ENCODE measurements around the gene IRX6.

IRX6 gene

DNA sequence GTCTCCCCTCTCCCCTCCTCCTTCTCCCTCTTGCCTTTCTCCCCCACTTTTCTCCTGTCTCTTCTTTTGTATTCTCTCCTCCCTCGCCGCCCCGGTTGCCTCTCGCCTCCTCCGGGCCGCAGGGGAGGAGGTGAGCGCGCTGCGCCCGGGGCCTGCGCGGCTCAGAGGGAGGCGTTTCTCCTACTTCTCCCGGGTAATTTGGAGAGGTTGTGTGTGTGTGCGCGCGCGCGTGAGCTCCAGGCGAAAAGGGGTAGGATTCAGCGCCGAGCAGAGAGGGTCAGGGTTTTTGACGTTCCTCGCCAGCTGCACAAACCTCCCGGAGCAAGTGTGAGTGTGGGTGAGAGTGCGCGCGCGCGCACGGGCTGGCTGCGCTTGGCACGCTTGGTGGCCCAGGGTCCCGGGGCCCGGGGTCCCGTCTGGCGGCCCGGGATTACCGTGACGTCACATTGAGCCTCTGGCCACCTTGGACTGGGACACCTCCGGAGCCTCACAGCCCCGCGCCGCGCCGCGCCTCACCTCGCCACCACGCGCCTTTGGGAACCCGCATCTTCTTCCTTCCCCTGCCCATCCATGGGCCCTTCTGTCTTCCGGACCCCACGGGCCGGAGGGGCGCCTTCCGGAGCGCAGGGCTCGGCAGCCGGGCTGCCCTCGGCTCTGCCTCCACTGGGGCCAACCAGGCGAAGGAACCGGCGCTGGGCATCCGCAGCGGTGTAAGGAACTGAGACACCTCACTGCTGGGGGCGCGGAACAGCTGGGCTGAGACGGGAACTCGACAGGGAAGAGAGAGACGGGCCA is 479 bp downstream of the IRX6 start:
- DNase-seq, result no peak

DNA sequence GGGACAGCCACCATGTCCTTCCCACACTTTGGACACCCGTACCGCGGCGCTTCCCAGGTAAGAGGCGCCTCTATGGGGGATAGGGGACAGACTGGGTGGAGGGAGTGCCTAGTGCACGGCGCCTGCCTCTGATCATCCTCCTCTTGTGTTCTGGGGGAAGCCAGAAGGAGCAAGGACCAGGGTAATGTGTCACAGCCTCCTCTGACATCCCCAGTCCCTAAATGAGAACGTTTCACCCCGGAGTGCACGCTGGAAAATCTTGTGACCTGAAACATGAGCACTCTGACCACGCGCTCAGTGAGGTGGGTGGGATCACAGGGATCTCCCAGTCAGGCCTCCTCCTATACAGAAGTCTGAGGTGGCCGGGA is 1.1 kb downstream of the IRX6 start:
- DNase-seq, result no peak

DNA sequence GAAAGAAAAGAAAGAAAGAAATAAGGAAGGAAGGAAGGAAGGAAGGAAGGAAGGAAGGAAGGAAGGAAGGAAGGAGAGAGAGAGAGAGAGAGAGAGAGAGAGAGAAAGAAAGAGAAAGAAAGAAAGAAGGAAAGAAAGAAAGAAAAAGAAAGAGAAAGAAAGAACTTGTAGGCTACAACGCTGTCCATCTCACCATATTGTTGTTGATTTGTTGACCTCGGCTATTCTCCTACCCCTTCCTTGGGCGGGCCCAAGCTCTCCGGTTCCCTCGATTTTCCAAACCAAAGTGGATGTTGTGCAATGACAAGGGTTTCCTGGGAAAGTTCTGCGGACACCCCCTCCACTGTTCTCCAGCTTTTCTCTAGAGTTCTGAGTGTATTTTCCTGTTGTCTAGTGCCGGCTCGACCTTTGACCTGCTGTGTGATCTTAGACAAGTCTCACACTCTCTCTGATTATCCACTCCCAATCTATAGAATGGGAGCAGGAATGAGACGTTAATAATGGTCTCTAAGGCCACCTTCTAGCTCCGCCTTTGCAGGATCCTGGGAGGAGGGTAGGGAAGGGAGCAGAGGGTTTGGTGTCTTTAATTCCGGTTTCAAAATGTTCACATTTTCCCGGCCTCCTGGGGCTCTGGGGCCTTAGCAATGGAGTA is 1.6 kb downstream of the IRX6 start:
- no peak for DNase-seq

DNA sequence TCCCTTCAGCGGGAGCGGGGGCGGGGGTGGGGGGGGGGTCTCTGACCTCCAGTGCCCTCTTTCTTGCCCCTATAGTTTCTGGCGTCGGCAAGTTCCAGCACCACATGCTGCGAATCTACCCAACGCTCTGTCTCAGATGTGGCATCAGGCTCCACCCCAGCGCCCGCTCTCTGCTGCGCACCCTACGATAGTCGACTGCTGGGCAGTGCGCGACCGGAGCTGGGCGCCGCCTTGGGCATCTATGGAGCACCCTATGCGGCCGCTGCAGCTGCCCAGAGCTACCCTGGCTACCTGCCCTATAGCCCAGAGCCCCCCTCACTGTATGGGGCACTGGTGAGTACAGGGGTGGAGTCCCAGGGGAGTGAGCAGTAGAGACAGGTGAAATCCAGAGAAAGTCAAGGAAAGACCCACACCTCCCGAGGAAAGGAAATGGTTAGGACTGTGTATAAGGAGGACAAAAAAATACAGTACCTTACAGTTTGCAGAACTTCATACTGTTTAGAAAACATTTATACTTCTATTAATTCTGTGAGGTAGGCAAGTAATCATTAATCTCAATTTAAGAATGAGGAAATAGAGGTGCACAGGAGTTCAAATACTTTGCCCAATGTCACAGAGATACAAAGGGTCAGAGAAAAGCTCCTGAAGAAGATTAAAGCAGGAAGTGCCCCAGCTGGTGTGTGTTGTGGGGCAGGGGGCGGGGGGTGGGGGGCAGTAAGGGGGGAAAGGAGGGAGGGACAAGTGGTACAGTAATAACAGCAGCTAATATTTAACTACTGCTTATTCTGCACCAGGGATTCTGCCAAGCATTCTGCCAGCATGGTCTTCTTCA is 2.5 kb downstream of the IRX6 start:
- no peak for DNase-seq

DNA sequence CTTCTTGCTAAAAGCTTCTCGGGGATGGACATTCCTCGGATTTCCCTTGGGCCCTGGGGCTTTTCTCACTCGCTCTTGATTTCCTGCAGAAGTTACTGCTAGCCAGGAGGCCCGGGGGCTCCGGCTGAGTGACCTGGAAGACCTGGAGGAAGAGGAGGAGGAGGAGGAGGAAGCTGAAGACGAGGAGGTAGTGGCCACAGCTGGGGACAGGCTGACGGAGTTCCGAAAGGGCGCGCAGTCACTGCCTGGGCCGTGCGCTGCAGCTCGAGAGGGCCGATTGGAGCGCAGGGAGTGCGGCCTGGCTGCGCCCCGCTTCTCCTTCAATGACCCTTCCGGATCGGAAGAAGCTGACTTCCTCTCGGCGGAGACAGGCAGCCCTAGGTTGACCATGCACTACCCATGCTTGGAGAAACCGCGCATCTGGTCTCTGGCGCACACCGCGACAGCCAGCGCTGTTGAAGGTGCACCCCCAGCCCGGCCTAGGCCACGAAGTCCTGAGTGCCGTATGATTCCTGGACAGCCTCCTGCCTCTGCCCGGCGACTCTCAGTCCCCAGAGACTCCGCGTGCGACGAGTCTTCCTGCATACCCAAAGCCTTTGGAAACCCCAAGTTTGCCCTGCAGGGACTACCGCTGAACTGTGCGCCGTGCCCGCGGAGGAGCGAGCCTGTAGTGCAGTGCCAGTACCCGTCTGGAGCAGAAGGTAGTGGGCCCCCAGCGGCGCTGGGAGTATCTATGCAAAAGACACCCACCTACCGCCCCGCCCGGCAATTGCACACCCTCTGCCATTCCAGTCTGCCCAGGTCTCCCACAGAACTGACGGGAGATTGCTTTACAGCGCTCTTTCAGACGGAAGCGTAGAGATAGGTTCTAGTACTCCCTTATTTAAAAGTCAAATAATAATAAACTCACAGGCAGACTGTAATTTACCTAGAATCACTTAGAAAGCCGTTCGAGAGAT is 4.9 kb downstream of the IRX6 start:
- DNase-seq, result no peak

DNA sequence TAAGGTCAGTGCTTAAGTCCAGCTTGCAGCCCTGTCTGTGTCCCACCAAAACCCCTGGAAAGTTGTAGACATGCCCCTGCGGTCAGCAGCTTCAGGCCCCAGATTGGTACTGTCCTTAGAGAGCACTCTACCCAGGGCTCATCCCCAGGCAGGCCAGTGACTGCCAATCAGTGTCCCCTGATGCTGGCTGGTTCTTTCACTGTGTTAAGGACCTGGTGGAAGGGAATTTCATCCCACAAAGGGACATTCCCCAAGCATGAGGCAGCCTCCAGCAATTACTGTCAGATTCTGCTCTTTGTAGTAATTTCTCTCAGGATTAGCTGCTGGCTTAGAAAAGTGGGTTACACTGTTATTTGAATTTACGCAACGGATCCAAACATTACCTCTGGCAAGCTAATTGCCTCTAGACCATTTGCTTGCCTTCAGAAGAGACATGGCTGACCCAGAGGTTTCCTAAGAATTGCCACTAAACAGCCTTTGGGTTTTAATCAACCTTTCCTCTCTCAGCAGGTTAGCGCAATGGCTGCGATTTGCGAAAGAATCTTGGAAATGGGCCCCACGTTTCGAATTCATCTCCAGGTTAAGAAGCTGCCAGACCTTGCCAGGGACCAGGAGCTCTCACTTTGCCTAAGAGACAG is 5.9 kb downstream of the IRX6 start:
- no peak for DNase-seq

DNA sequence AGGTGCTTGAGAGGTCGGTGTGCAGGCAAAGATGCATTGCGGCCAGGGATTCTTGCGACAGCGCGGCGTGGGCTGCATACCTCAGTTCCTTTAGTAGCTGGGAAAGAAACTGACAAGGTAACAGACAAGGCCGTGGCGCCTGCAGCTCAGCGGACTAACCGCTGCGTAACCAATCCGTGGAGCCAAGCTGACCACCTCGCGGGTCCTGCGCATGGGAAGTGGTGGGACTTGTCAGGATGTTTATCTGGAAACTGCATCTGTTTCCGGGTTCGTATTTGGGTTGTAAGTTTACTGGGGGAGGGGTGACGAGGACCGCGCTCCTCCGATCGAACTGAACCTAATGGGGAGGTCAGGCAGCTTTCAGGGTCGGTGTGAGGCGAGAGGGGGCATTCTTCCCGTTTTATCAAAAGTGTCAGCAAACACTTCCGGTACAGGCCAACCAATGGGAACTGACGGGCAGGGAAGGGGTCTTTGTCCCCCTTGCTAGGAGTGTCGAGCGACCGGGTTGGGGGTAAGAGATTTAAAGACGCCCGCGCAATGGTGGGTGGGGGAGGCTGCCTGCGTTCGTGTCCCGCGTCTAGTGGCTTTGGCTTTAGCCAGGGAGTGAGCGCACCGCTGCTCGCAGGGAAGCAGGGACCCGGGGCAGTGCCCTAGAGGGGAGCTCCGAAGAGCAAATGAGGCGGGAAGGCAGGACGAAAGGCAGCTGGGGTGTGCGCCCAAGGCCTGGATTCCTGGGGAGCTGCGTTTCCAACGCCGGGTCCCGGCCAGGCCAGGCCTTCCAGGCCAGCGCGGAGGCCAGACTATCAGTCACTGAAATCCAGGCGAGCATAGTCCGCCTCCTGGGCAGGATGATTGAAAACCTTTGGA is 7.0 kb downstream of the IRX6 start:
- DNase-seq, result no peak

DNA sequence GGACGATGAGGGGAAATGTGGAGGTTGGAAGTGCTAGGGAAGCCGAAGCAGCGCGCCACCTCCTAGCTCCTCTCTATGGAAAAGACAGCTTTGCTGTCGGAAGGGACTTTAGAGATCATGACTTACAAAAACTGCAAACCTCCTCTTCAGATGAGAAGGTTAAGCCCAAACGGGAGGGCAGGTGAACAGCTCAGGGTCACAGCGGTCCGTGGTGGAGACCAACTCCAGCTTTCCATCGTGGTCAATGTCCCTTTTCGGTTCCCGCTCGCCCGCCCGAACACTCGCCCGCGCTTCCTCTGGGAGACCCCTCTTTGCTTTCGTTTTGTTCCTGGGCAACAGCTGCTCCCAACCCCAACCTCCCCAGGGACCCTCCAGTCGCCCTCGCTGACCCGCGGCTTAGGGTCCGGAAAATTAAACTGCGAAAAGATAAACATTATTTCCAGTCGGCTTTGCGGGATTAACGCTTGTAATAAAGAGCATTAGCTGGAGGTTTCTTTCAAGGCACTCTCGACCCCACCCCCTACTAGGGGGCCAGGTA is 7.7 kb downstream of the IRX6 start:
- no peak for DNase-seq

DNA sequence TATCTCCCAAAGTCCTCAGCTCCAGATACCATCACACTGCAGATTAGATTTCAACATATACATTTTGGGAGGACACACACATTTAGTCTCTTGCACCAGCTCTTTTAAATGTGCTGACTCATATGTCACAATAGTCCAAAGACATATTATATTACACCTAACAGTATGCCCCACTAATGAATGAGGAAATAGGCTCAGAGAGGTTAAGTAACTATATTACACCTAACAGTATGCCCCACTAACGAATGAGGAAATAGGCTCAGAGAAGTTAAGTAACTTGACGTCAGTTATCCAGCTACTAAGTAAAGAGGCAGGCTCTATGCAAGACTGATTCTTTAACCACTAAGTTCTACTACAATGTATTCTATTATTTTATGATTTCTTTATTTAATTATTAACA is 9.7 kb downstream of the IRX6 start:
- DNase-seq, result no peak

DNA sequence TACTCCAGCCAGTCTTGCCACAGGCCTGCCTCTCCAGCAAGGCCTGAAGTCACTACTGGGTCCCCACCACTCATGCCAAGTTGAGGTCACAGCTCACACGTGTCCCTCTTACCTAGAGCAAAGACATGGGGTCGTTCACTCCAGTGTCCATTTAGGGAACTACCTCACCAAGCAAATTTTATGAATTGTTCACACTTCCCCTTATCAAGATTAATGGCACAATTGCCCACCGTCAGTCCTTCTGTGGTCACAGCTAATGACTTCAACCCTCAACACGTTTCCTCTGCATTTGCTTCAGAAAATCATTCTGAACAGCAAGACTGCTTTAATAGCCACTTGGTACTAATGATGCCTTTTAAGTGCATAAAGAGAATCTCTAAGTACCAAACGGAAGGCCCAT is 14.6 kb downstream of the IRX6 start:
- no peak for DNase-seq

DNA sequence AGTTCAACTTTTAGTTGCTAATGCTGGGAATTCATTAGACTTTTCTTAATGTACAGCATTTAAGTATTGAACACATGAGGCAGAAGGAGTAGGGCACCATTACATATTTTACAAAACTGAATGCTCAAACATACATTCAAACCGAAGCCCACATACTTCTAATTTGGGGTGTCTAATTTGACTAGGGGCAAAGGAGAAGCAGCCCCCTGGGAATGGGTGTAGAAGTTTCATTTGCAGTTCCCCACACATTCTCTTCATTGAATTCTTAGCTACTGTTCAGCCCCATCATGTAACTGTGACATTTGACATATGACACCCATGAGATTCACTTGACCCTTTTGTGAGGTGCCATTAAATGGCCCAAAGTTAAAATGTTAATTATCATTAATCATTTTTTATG is 16.4 kb downstream of the IRX6 start:
- no peak for DNase-seq

DNA sequence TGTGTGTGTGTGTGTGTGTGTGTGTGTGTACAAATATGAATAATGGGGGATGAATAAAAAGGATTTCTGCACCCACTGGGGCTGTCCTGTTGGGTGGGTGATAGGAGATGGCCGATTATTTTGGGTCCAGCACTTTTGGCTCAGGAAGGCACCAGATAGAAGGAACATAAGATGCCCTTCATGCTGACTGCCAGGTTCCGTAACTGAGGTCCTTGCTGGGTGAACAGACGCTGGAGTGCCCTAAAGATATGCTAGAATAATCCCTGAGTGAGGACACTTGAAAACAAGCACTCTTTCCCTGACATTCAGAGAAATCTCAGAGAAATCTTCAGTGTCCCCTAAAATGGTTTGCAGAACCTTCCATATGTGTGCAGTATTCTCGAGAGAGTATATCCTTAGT is 17.7 kb downstream of the IRX6 start:
- no peak for DNase-seq

DNA sequence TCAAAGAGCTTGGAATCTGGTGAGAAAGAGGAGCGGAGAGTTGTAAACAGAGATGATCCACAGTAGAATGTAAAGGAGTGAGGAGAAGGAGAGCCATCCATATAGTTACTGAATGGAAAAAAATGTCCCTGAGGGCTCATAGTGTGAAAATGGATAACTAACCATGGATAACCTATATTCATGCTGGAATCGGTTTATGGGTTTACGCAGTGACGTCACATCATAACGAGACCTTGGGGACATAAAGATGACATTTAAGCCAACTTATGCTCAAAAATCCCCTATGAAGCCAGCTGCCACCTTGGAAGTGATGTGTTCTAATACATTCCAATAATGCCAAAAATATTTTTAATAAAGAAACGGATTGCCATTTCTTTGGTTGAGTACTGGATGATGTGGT is 22.5 kb downstream of the IRX6 start:
- DNase-seq, result no peak

DNA sequence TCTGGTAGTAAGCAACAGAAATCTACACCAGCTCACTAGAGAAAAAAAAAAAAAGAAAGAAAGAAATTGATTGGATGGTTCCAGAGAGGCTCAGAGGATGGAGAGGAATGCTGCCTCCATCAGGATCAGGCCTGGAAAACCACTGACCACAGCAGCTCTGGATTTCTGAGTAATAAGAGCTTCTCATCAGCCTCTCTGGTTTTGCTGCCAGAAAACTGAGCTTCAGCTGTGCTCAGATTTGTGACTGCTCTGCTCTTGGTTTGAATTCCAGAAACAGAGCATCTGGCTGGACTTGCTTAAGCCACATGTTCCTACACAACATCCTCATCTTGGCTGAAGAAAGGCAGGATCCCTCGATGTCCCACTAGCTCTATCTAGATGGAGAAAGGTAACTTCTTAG is 25.9 kb downstream of the IRX6 start:
- DNase-seq, result no peak

DNA sequence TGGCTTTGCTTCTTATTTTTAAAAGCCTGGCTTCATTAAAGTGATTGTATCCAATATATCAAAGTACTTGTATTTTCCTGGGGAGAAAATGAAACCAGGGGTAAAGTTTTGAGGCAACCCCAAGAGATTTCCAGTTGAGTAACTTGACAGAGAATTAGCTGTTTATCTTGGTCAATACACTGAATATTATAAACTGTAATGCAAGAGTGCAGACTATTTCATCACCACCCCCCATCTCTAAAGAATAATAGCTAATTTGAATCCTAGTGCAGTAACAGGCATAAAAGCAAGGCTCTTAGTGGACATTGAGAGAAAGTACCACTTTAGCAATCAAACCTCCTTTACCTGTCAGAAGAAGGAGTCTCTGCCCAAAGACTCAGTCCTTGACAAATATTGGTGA is 27.0 kb downstream of the IRX6 start:
- DNase-seq, result no peak

DNA sequence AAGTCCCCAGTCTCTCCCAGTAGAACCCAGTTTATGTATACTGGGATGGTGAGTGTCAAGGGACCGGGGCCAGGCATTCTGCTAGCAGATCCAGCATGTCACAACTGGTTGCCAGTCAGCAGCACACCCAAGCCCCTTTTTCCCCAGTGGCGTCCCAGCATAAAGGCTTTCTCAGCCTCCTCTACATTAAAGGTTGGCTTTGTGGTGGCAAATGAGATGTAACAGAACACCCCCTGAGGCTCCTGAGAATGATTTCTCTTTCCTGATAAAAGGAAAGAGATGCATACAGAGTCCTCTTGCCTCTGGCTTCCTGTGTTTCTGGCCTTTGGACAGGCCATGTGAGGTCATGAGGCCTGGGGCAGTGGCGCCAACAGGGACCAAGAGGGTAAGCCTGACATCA is 27.9 kb downstream of the IRX6 start:
- DNase-seq, result no peak

DNA sequence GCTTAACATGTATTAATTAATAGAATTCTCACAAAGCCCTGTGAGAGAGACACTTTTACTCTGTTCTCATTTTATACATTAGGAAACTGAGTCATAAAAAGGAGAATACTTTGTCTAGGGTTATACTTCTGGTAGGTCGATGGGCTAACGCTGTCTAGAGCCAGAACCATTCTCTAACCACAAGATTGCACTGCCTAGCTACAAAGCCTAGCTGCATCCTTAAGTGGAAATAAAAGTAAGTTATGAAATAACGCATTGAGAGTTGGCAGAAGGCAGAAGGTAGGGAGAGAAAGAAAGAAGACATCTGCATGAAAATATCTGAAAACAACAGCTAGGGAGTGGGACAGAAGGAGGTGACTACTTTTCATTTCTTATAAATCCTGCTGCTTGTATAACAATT is 33.2 kb downstream of the IRX6 start:
- no peak for DNase-seq

DNA sequence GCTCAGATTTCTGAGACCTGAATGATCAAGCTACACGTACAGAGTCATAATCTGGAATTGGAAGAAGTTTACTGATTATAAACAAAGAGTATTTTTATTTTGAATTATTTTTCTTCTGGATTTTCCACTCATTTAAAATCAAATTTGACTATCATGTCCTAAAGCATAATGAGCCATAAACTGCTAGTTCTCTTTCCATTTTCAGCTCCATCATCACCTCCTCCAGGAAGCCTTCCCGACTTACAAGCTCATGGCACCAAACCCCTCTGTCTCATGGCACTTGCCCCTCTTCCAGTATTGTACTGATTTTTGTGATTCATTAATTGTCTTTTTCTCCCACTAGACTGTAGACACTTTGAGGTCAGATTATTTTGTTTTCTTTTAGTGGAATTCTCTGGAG is 35.9 kb downstream of the IRX6 start:
- DNase-seq, result no peak

DNA sequence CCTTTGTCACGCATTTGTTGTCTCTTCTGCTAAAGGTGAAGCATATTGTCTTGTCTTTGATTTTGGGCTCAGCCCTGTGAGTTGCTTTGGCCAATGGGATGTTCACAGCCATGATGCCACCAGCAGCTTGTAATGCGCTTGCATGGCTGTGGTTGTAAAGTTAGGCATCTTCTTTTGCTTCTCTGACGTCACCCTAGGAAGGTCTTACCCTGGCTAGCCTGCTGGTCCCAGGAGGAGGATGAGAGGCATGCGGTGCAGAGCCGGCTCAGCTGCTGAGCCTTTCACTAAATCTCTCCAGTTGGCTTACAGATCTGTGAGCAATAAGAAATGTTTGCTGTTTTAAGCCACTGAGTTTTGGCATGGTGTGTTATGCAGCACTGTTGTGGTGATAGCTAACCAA is 40.8 kb downstream of the IRX6 start:
- DNase-seq, result no peak

DNA sequence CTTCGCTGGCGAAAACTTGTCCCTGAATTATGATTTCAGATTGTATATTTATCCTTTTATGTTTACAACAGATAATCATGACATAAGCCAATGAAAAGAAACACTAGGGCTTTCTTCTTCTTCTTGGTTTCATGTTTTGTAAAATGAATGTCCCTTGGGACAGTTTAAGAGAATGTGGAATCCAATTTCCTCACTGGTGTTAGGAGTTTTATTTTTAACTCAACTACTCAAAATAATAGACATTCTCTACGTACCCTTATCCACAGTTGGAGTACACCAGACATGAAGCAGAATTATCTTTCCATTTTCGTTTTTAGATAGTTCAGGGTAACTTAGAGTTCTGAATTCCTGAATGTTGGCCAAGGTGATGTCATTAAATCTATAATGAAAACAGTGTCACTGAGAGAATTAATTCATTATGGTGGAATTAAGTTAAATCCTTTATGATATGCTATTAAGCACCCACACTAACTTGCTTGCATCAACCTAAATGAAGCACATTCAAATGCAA is 43.4 kb downstream of the IRX6 start:
- DNase-seq, result no peak
